Panc1 (cell line): ENCODE data around the gene PNPLA2. TPM values are rescaled to one million over a fixed set of nuclear protein-coding genes. Genes with fewer than 3 reads are reported as not detected.

ENCODE experiments used
- ATAC-seq: fragments of 200-7000 bp; cut with Tn5 transposase; 2 replicates; pipeline ENCODE4 v1.9.1; 2020; ENCODE audit warnings: mild to moderate bottlenecking, moderate library complexity
- BruUV-seq: library from RNA; stranded (reverse); fragments of 400-500 nt; replicated peaks from 2 replicates; lab custom pipeline; 2021; lab: Mats Ljungman, UMichigan
- CTCF ChIA-PET: fragments of 300-600 bp; sonication (Branson Sonifier 250); formaldehyde crosslinking; loops from one replicate; lab custom pipeline; 2022; ENCODE audit warnings: antibody characterized with exemption; lab: Charles Lee
- POLR2A ChIA-PET: fragments of 300-600 bp; sonication (Branson Sonifier 250); formaldehyde crosslinking; loops from one replicate; lab custom pipeline; 2022; ENCODE audit warnings: antibody characterized with exemption; lab: Charles Lee
- DNase-seq: peaks from one replicate; pipeline ENCODE4 v3.0.0-alpha.2; 2010; ENCODE audit warnings: low read depth, low spot score
- H3K27ac ChIP-seq: 2 replicates; pipeline ENCODE4 v1.5.1; 2011; ENCODE audit warnings: mild to moderate bottlenecking, low read length, inconsistent platforms
- H3K27me3 ChIP-seq: fragments of 200-500 bp; sonication (Bioruptor generic); 2 replicates; pipeline ENCODE4 v1.6.0; 2014; ENCODE audit warnings: low read length, inconsistent platforms; ENCODE audit not compliant: control insufficient read depth, insufficient read depth
- H3K36me3 ChIP-seq: fragments of 200-500 bp; sonication (Bioruptor generic); 2 replicates; pipeline ENCODE4 v1.5.1; 2014; ENCODE audit warnings: inconsistent platforms, mild to moderate bottlenecking, low read length, moderate library complexity; ENCODE audit not compliant: control insufficient read depth, insufficient read depth
- H3K4me1 ChIP-seq: 2 replicates; pipeline ENCODE4 v1.5.1; 2011; ENCODE audit warnings: inconsistent platforms, mild to moderate bottlenecking, low read length, moderate library complexity; ENCODE audit not compliant: control insufficient read depth, insufficient read depth
- H3K4me3 ChIP-seq, 2 experiments: 2 replicates each; pipeline ENCODE4 v1.5.1; 2011 to 2012; ENCODE audit warnings: low read depth in 2 of 2, low read length in 2 of 2, mild to moderate bottlenecking in 2 of 2, inconsistent platforms in 1 of 2, moderate library complexity in 1 of 2
- H3K9me3 ChIP-seq: fragments of 200-500 bp; sonication (Bioruptor generic); 2 replicates; pipeline ENCODE4 v1.5.1; 2014; ENCODE audit warnings: low read depth, mild to moderate bottlenecking, inconsistent platforms, low read length, moderate library complexity; ENCODE audit not compliant: control insufficient read depth, insufficient read depth
- POLR2AphosphoS5 ChIP-seq: IDR thresholded peaks from 2 replicates; pipeline ENCODE4 v1.6.1; 2012; ENCODE audit warnings: mild to moderate bottlenecking, low read depth, low read length, moderate library complexity
- SIN3A ChIP-seq: IDR thresholded peaks from 2 replicates; pipeline ENCODE4 v1.6.1; 2012; ENCODE audit warnings: low read depth, mild to moderate bottlenecking, low read length, moderate library complexity, borderline replicate concordance; ENCODE audit not compliant: insufficient read depth
- TCF7L2 ChIP-seq: IDR thresholded peaks from 2 replicates; pipeline ENCODE4 v1.6.1; 2011; ENCODE audit warnings: mild to moderate bottlenecking, low read depth, low read length, inconsistent platforms
- in situ Hi-C: cut with HindIII; loops from 2 replicates; pipeline ENCODE4 v1.10.0; 2016; ENCODE audit warnings: low sequenced_read_pairs, low pct_unique_long_range_greater_than_20kb
- intact Hi-C: fragments of 100-400 bp; cut with micrococcal nuclease; formaldehyde crosslinking; loops from one replicate; pipeline ENCODE4 v1.10.0; 2022; ENCODE audit not compliant: unreplicated experiment
- total RNA-seq: library from RNA; stranded (reverse); gene quantifications from one replicate; pipeline ENCODE4 v1.2.1, GENCODE V29; 2021; ENCODE audit not compliant: unreplicated experiment
- TF ChIP-seq, protein P1 (sequence below), 2 experiments: IDR thresholded peaks; 2 replicates each; pipeline ENCODE4 v1.6.1; 2011 to 2012; ENCODE audit warnings: low read depth in 2 of 2, control low read depth in 1 of 2, low read length in 1 of 2, mild to moderate bottlenecking in 1 of 2, moderate library complexity in 1 of 2; ENCODE audit not compliant: insufficient read depth in 1 of 2
- TF ChIP-seq, protein P2 (sequence below): fragments of 450-650 bp; IDR thresholded peaks from 2 replicates; pipeline ENCODE4 v1.5.1; 2017; ENCODE audit warnings: mild to moderate bottlenecking

PNPLA2 gene
- total RNA-seq, 1 experiment from 2014 or later, result 244 TPM

DNA sequence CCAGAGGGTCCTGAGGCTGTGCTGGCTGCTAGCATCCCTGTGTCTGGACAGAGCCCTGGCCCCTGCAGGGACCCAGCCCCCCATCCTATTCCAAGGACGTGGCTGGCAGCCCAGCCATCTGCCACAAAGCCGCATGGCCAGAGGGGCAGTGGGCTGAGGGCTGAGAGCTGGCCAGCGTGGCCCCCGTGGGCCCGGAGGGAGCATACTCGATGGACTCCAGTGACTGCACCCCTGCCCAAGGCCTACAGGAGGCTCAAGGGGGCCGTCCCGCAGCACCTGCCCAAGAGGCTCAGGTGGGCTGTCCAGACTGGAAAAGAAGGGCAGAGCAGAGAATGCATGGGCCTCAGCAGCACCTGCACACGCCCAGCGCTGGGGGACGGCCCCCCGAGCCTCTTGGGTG is 37.1 kb downstream of the PNPLA2 start:
- no peak for TF ChIP-seq SIN3A
- TF ChIP-seq, protein P1, sequence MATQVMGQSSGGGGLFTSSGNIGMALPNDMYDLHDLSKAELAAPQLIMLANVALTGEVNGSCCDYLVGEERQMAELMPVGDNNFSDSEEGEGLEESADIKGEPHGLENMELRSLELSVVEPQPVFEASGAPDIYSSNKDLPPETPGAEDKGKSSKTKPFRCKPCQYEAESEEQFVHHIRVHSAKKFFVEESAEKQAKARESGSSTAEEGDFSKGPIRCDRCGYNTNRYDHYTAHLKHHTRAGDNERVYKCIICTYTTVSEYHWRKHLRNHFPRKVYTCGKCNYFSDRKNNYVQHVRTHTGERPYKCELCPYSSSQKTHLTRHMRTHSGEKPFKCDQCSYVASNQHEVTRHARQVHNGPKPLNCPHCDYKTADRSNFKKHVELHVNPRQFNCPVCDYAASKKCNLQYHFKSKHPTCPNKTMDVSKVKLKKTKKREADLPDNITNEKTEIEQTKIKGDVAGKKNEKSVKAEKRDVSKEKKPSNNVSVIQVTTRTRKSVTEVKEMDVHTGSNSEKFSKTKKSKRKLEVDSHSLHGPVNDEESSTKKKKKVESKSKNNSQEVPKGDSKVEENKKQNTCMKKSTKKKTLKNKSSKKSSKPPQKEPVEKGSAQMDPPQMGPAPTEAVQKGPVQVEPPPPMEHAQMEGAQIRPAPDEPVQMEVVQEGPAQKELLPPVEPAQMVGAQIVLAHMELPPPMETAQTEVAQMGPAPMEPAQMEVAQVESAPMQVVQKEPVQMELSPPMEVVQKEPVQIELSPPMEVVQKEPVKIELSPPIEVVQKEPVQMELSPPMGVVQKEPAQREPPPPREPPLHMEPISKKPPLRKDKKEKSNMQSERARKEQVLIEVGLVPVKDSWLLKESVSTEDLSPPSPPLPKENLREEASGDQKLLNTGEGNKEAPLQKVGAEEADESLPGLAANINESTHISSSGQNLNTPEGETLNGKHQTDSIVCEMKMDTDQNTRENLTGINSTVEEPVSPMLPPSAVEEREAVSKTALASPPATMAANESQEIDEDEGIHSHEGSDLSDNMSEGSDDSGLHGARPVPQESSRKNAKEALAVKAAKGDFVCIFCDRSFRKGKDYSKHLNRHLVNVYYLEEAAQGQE (IDR thresholded peaks at IDR 0.05; ENCODE audit: insufficient read depth in 1 of 2, low read depth in 2 of 2, low read length in 1 of 2), result no peak
- TF ChIP-seq POLR2AphosphoS5, result no peak
- TF ChIP-seq, protein P2, sequence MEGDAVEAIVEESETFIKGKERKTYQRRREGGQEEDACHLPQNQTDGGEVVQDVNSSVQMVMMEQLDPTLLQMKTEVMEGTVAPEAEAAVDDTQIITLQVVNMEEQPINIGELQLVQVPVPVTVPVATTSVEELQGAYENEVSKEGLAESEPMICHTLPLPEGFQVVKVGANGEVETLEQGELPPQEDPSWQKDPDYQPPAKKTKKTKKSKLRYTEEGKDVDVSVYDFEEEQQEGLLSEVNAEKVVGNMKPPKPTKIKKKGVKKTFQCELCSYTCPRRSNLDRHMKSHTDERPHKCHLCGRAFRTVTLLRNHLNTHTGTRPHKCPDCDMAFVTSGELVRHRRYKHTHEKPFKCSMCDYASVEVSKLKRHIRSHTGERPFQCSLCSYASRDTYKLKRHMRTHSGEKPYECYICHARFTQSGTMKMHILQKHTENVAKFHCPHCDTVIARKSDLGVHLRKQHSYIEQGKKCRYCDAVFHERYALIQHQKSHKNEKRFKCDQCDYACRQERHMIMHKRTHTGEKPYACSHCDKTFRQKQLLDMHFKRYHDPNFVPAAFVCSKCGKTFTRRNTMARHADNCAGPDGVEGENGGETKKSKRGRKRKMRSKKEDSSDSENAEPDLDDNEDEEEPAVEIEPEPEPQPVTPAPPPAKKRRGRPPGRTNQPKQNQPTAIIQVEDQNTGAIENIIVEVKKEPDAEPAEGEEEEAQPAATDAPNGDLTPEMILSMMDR, result no peak
- TF ChIP-seq TCF7L2, result no peak
- Histone ChIP-seq H3K4me3 (no peak overlapping the region), H3K27ac (no peak overlapping the region), H3K4me1 (peaks cover 49% of the 10 kb centered on the region), H3K9me3 (no peaks in the 10 kb centered on the region), H3K27me3 (no peaks in the 10 kb centered on the region), H3K36me3 (no peaks in the 10 kb centered on the region)
- no peak for DNase-seq
- ChIA-PET POLR2A (no interaction called here), CTCF (interaction anchor here (0.8 kb wide), 1 partner anchor 8 kb away, joined by 3 read pairs; no protein-coding TSS in a partner anchor)
- no peak for ATAC-seq
- intact Hi-C loops, result no loop called here
- BruUV-seq, result no TSS peak
- in situ Hi-C loops, result no loop called here

DNA sequence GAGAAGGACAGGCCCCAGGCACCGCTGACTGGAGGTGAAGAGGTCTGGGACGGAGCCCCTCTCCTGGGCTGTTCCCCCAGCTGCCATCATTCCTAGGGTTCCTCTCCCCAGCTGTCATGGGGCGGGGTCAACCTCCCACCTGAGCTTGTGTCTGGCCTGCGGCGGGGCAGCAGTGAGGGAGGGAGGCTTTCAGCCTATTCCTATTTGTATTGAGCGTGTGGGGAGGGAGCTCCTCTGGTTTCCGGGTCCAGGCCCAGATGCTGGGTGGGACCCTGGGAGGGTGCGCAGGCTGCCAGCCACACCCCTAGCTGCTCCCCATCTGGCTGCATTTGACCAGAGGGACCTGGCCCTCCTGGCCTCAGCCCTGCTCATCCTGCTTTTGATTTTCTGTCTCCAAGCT is 37.7 kb downstream of the PNPLA2 start:
- no peaks in the 10 kb centered on the region for H3K36me3 ChIP-seq
- ChIA-PET CTCF (interaction anchor here (0.8 kb wide), 1 partner anchor 9 kb away, joined by 3 read pairs; no protein-coding TSS in a partner anchor), POLR2A (no interaction called here)
- intact Hi-C loops, result no loop called here
- H3K9me3 ChIP-seq, result no peaks in the 10 kb centered on the region
- H3K27me3 ChIP-seq, result no peaks in the 10 kb centered on the region
- H3K27ac ChIP-seq, result no peak overlapping the region
- DNase-seq, result no peak
- ATAC-seq, result no peak; the same call in 1 of the 2 replicates
- no peak for TF ChIP-seq TCF7L2
- TF ChIP-seq, protein P1 (IDR thresholded peaks at IDR 0.05; ENCODE audit: insufficient read depth in 1 of 2, low read depth in 2 of 2, low read length in 1 of 2), result no peak
- TF ChIP-seq, protein P2, result no peak
- no peak for TF ChIP-seq POLR2AphosphoS5
- TF ChIP-seq SIN3A, result no peak
- in situ Hi-C loops, result no loop called here
- peaks cover 44% of the 10 kb centered on the region for H3K4me1 ChIP-seq
- no peak overlapping the region for H3K4me3 ChIP-seq
- no TSS peak for BruUV-seq
